CD4-positive, alpha-beta T cell (primary cell): ENCODE results near the gene CHCHD10. TPM values are rescaled to one million over a fixed set of nuclear protein-coding genes. Genes with fewer than 3 reads are reported as not detected.

ENCODE experiments used
- ATAC-seq: fragments of 200-7000 bp; cut with Tn5 transposase; one replicate; pipeline ENCODE4 v1.10.0; 2022; ENCODE audit warnings: mild to moderate bottlenecking; ENCODE audit not compliant: poor library complexity
- CTCF ChIA-PET: fragments of 350-600 bp; sonication (Branson Sonifier 250); formaldehyde crosslinking; loops from one replicate; lab custom pipeline; 2021; ENCODE audit warnings: antibody characterized with exemption, inconsistent platforms; lab: Charles Lee
- POLR2A ChIA-PET: fragments of 350-600 bp; sonication (Branson Sonifier 250); formaldehyde crosslinking; loops from one replicate; lab custom pipeline; 2021; ENCODE audit warnings: antibody characterized with exemption, inconsistent platforms; lab: Charles Lee
- DNase-seq, 14 experiments: peaks; one replicate each; pipeline ENCODE4 v3.0.0-alpha.2; 2013 to 2020; ENCODE audit warnings: mixed read lengths in 2 of 14
- H3K27ac ChIP-seq, 2 donors: one replicate each; pipeline versions ENCODE4 v1.5.1 to v1.7.0; 2013; ENCODE audit warnings: low read length in 2 of 2, low read depth in 1 of 2, mild to moderate bottlenecking in 1 of 2
- H3K27me3 ChIP-seq, 2 experiments: 1 replicate in 1 of 2; 2 replicates in 1 of 2; pipeline versions ENCODE4 v1.6.1 to v1.7.0; 2013; ENCODE audit warnings: low read length in 2 of 2, control low read depth in 1 of 2, mild to moderate bottlenecking in 1 of 2, moderate library complexity in 1 of 2; ENCODE audit not compliant: insufficient read depth in 2 of 2, control insufficient read depth in 1 of 2
- H3K36me3 ChIP-seq: one replicate; pipeline ENCODE4 v1.6.1; 2013; ENCODE audit warnings: low read length, control low read depth; ENCODE audit not compliant: insufficient read depth
- H3K4me1 ChIP-seq: one replicate; pipeline ENCODE4 v1.6.1; 2013; ENCODE audit warnings: low read length, control low read depth; ENCODE audit not compliant: insufficient read depth
- H3K4me3 ChIP-seq: one replicate; pipeline ENCODE4 v1.5.1; 2013; ENCODE audit warnings: mild to moderate bottlenecking, low read length, moderate library complexity
- H3K9me3 ChIP-seq, 2 experiments: 1 replicate in 1 of 2; 2 replicates in 1 of 2; pipeline versions ENCODE4 v1.6.1 to v1.7.0; 2013; ENCODE audit warnings: low read length in 2 of 2, mild to moderate bottlenecking in 2 of 2, control low read depth in 1 of 2, moderate library complexity in 1 of 2; ENCODE audit not compliant: control insufficient read depth in 1 of 2, insufficient read depth in 1 of 2
- H3K27ac Mint-ChIP-seq: one replicate; pipeline ENCODE4 v1.8.0; 2020; ENCODE audit warnings: mixed read lengths
- H3K27me3 Mint-ChIP-seq: one replicate; pipeline ENCODE4 v1.8.0; 2021; ENCODE audit warnings: mixed read lengths
- H3K36me3 Mint-ChIP-seq: one replicate; pipeline ENCODE4 v1.8.0; 2021; ENCODE audit warnings: low read depth, mixed read lengths
- H3K4me1 Mint-ChIP-seq: one replicate; pipeline ENCODE4 v1.8.0; 2021; ENCODE audit warnings: low read depth, mixed read lengths
- H3K4me3 Mint-ChIP-seq: one replicate; pipeline ENCODE4 v1.8.0; 2020; ENCODE audit warnings: mild to moderate bottlenecking, mixed read lengths
- H3K9me3 Mint-ChIP-seq: one replicate; pipeline ENCODE4 v1.8.0; 2020; ENCODE audit warnings: mixed read lengths
- intact Hi-C, 2 experiments: fragments of 100-400 bp; cut with DNase I in 1 of 2; cut with micrococcal nuclease in 1 of 2; formaldehyde crosslinking; loops; one replicate each; pipeline versions ENCODE4 v1.15.1 to v1.9.0; 2023 to 2025; cut with DNase I, micrococcal nuclease
- total RNA-seq, 174 experiments: library from RNA in 2 of 174; stranded (reverse) in 2 of 174; gene quantifications; one replicate each; pipeline ENCODE4 v1.2.3 and lab custom pipeline; 2021 to 2026
- TF ChIP-seq, protein P1 (sequence below): fragments of 200-600 bp; IDR thresholded peaks from one replicate; pipeline ENCODE4 v1.8.0; 2022; ENCODE audit warnings: antibody characterized with exemption, mild to moderate bottlenecking

CHCHD10 gene
- total RNA-seq, 2 experiments from 2014 or later: 34.4 to 43.0 TPM

DNA sequence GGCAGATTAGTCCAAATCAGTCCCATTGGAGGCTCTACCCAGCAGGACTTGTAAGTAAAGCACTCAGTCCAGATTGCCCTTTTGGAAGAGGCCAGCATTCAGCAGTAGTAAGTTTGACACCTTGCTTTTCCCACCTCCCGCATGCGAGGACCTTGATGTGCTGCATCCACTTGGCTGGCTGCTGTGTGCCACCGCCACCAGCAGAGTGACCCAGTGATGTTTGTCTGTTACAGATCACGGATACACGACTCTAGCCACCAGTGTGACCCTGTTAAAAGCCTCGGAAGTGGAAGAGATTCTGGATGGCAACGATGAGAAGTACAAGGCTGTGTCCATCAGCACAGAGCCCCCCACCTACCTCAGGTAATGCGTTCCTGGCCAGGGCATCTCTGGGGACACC is 25.6 kb upstream of the CHCHD10 start:
- Histone ChIP-seq H3K27ac (no peak overlapping the region), H3K36me3 (peaks cover 58% of the 10 kb centered on the region), H3K4me3 (no peak overlapping the region), H3K9me3 (no peaks in the 10 kb centered on the region), H3K27me3 (no peaks in the 10 kb centered on the region), H3K4me1 (peaks cover 28% of the 10 kb centered on the region)
- Mint-ChIP-seq H3K4me3 (no peak overlapping the region), H3K27me3 (no peaks in the 10 kb centered on the region), H3K9me3 (no peaks in the 10 kb centered on the region), H3K27ac (no peak overlapping the region), H3K36me3 (peaks cover 61% of the 10 kb centered on the region), H3K4me1 (peaks cover 24% of the 10 kb centered on the region)
- POLR2A ChIA-PET: no interaction called here
- CTCF ChIA-PET: no interaction called here
- DNase-seq: peak in 1 of 14 experiments; percentile 4
- ATAC-seq: no peak
- intact Hi-C loops: no loop called here
- TF ChIP-seq, protein P1, sequence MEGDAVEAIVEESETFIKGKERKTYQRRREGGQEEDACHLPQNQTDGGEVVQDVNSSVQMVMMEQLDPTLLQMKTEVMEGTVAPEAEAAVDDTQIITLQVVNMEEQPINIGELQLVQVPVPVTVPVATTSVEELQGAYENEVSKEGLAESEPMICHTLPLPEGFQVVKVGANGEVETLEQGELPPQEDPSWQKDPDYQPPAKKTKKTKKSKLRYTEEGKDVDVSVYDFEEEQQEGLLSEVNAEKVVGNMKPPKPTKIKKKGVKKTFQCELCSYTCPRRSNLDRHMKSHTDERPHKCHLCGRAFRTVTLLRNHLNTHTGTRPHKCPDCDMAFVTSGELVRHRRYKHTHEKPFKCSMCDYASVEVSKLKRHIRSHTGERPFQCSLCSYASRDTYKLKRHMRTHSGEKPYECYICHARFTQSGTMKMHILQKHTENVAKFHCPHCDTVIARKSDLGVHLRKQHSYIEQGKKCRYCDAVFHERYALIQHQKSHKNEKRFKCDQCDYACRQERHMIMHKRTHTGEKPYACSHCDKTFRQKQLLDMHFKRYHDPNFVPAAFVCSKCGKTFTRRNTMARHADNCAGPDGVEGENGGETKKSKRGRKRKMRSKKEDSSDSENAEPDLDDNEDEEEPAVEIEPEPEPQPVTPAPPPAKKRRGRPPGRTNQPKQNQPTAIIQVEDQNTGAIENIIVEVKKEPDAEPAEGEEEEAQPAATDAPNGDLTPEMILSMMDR: no peak

DNA sequence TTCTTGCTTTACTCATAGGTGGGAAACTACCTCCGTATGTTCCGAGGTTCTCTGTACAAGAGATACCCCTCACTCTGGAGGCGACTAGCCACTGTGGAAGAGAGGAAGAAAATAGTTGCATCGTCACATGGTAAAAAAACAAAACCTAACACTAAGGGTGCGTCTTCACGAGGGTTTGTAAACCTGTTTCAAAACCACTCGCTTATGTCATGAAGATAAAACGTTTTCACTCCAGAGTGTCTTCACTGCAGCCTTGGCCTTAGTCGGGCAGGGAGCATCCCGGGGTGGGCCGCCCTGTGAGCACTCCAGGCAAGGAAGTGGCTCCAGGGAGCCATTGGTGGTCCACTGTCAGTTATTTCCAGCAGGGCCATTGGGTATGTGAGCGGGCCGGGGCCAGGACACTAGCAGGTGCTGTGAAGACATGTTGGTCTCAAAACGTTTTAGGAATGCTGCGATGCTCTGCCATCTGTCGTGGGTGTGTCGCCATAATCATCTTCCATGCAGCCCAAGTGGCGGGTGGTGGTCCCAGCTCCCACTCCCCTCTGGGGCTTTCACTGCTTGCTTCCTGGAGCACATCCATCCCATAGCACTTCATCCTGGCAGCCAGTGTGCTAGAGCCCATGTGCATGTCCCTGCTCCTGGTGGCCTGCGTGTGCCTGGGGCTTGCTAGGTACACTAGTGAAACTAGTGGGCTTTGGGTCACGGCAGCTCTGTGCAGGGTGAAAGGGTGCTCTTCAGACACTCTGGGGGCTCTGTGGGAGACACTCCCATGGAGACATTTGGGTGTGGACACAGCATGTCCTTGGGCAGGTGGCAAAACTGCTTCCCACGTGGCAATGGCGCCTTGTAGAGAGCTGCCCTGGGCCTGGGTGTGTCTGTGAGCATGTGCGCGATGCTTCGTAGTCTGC is 24.2 kb upstream of the CHCHD10 start:
- intact Hi-C loops: no loop called here
- H3K4me3 Mint-ChIP-seq: peak overlapping the region; percentile 25
- peaks cover 33% of the 10 kb centered on the region for H3K4me1 Mint-ChIP-seq
- DNase-seq (peak in 1 of 14 experiments; percentile 6), ATAC-seq (no peak)
- TF ChIP-seq, protein P1: no peak
- H3K27me3 ChIP-seq: no peaks in the 10 kb centered on the region
- no peak overlapping the region for H3K27ac ChIP-seq
- H3K4me3 ChIP-seq: no peak overlapping the region
- peaks cover 52% of the 10 kb centered on the region for H3K36me3 ChIP-seq
- H3K27ac Mint-ChIP-seq: no peak overlapping the region
- ChIA-PET POLR2A (no interaction called here), CTCF (no interaction called here)
- peaks cover 38% of the 10 kb centered on the region for H3K4me1 ChIP-seq
- H3K27me3 Mint-ChIP-seq: no peaks in the 10 kb centered on the region
- H3K36me3 Mint-ChIP-seq: peaks cover 62% of the 10 kb centered on the region
- no peaks in the 10 kb centered on the region for H3K9me3 Mint-ChIP-seq
- H3K9me3 ChIP-seq: no peaks in the 10 kb centered on the region

DNA sequence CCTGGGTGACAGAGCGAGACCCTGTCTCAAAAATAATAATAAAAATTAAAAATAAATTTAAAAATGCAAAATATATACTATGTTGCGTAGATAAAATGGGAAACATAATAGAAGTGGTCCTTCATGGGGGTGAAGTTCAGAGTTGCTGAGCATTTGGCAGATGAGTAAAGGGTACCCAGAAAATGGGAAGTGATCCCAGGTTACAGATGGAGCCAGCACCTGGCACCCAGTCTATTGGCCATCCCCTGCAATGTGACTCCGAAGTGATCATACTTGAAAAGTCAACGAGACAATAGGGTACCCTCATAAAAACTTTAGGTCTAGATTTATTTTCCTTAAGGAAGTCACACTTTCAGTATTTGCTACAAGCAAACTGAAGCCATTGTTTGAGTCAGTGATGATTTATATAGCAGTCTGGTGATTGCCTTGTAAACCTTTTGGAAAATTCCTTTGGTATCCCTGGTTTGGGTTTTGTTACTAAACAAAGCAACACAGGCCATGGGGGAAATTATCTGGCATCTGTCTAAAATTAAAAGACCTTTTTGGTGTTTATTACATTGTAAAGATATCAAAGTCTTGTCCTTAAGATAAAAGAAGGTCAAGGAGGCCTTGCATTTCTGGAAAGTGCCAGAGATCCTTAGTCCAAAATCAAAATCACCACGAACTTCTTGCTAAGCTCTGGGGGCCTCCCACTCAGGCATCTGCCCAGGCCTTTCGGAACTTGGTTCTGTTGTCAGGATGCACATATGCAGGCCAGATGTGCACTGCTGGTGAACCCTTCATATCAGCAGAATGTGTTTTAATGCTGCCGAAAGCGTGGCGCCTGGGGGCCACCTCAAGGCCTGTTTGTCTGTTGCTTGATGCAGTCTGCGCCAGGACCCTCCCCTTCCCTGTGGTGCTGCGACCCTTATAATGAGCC is 23.3 kb upstream of the CHCHD10 start:
- Mint-ChIP-seq H3K4me3 (no peak overlapping the region), H3K9me3 (no peaks in the 10 kb centered on the region), H3K27ac (no peak overlapping the region), H3K4me1 (peaks cover 41% of the 10 kb centered on the region), H3K36me3 (peaks cover 55% of the 10 kb centered on the region), H3K27me3 (no peaks in the 10 kb centered on the region)
- TF ChIP-seq, protein P1: no peak
- peaks cover 44% of the 10 kb centered on the region for H3K4me1 ChIP-seq
- H3K36me3 ChIP-seq: peaks cover 45% of the 10 kb centered on the region
- no peak overlapping the region for H3K4me3 ChIP-seq
- ChIA-PET POLR2A (no interaction called here), CTCF (no interaction called here)
- peak in 1 of 14 experiments; percentile 2 for DNase-seq
- intact Hi-C loops: no loop called here
- H3K27ac ChIP-seq: no peak overlapping the region
- no peak for ATAC-seq
- H3K9me3 ChIP-seq: no peaks in the 10 kb centered on the region
- H3K27me3 ChIP-seq: no peaks in the 10 kb centered on the region
